ENCODE results near the gene LRRC61. TPM values are rescaled to one million over a fixed set of nuclear protein-coding genes. Genes with fewer than 3 reads are reported as not detected.
A peak's percentile ranks its signal among the peaks of the same experiment; 100 is the strongest.

The LRRC61 gene
- total RNA-seq, 2 experiments from 2014 or later: 23.5 to 26.1 TPM

- peaks cover 37% of the 10 kb centered on the region for H3K4me1 Mint-ChIP-seq
- DNase-seq: no peak
- no peaks in the 10 kb centered on the region for H3K27me3 Mint-ChIP-seq
- H3K36me3 Mint-ChIP-seq: peaks cover 6% of the 10 kb centered on the region
- peaks cover 4% of the 10 kb centered on the region for H3K9me3 Mint-ChIP-seq
- H3K4me3 Mint-ChIP-seq: no peak overlapping the region
- no peak overlapping the region for H3K27ac Mint-ChIP-seq
Observed at GRCh38 chr7:150363872-150364271, 40.7 kb downstream of the LRRC61 start.

GRCh38 chr7:150365194-150365593 is 42.0 kb downstream of the LRRC61 start:
- Mint-ChIP-seq H3K4me1 (peaks cover 34% of the 10 kb centered on the region), H3K4me3 (no peak overlapping the region), H3K27ac (peak overlapping the region; percentile 2), H3K9me3 (peaks cover under 1% of the 10 kb centered on the region), H3K27me3 (no peaks in the 10 kb centered on the region), H3K36me3 (peaks cover 4% of the 10 kb centered on the region)
- no peak for DNase-seq

DNA sequence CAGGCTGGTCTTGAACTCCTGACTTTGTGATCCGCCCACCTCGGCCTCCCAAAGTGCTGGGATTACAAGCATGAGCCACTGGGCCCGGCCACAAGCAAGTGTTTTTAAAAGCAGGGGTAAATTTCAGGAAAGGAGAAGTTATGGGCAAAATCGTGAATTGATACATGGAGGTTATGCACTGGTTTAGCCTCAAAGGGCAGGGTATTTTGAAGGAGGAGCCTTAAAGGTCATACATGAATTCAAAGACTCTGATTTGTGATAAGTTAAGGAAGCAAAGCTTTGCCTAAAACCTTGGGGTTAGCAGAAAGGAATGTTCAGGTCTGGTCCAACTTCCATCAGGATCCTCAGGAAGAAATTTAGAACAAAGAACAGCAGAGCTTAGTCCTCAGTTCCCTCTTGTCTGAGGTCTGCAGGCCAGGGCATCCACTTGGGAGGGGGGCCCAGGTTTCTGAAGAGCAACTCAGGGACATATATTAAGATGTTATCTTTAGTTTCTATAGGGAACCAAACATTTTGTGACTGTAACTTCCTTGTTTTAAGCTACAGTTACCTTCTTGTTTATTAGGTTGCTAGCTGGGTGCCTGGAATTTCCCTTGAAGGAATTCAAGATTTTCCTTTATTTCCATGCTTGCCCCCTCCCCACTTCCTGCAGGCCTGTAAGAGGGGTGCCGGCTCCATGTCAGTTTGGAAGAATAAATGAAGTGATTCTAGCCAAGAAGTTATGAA is 42.7 kb downstream of the LRRC61 start:
- H3K9me3 Mint-ChIP-seq: no peaks in the 10 kb centered on the region
- no peak for DNase-seq
- H3K36me3 Mint-ChIP-seq: peaks cover 4% of the 10 kb centered on the region
- no peak overlapping the region for H3K4me3 Mint-ChIP-seq
- H3K27ac Mint-ChIP-seq: peak overlapping the region; percentile 66
- H3K4me1 Mint-ChIP-seq: peaks cover 40% of the 10 kb centered on the region
- H3K27me3 Mint-ChIP-seq: no peaks in the 10 kb centered on the region

DNA sequence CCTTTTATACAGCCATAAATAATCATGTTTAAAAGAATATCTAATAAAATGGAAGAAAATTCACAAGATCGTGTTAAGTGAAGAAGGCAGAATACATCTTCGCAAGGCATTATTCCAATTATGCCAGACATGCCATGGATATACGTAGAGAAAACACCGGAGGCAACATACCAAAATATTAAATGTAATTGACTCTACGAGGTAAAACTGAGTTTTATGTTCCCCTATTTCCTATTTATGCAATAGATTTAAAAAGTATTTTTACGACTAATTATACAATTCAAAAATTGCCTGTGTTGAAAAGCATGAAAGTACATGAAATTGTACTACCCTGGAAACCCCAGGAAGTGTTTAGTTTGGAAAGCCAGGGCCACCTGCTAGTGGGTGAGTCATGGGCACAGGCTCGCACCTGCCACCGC is 44.5 kb downstream of the LRRC61 start:
- peaks cover 41% of the 10 kb centered on the region for H3K4me1 Mint-ChIP-seq
- H3K4me3 Mint-ChIP-seq: peak overlapping the region; percentile 83
- DNase-seq: no peak
- H3K27me3 Mint-ChIP-seq: no peaks in the 10 kb centered on the region
- H3K9me3 Mint-ChIP-seq: no peaks in the 10 kb centered on the region
- H3K27ac Mint-ChIP-seq: peak overlapping the region; percentile 94
- peaks cover 7% of the 10 kb centered on the region for H3K36me3 Mint-ChIP-seq

- peaks cover 9% of the 10 kb centered on the region for H3K36me3 Mint-ChIP-seq
- H3K4me1 Mint-ChIP-seq: peaks cover 43% of the 10 kb centered on the region
- H3K4me3 Mint-ChIP-seq: peak within 1 kb of the TSS; percentile 93
- H3K27ac Mint-ChIP-seq: peak within 1 kb of the TSS; percentile 95
- DNase-seq: peak; percentile 84
- no peaks in the 10 kb centered on the region for H3K9me3 Mint-ChIP-seq
- no peaks in the 10 kb centered on the region for H3K27me3 Mint-ChIP-seq
Observed at GRCh38 chr7:150368096-150368883, 45.1 kb downstream of the LRRC61 start, which contains the start of gene REPIN1. REPIN1 (plus strand) TSS chr7:150368822; CDS start chr7:150369712, 890 bp downstream.

DNA sequence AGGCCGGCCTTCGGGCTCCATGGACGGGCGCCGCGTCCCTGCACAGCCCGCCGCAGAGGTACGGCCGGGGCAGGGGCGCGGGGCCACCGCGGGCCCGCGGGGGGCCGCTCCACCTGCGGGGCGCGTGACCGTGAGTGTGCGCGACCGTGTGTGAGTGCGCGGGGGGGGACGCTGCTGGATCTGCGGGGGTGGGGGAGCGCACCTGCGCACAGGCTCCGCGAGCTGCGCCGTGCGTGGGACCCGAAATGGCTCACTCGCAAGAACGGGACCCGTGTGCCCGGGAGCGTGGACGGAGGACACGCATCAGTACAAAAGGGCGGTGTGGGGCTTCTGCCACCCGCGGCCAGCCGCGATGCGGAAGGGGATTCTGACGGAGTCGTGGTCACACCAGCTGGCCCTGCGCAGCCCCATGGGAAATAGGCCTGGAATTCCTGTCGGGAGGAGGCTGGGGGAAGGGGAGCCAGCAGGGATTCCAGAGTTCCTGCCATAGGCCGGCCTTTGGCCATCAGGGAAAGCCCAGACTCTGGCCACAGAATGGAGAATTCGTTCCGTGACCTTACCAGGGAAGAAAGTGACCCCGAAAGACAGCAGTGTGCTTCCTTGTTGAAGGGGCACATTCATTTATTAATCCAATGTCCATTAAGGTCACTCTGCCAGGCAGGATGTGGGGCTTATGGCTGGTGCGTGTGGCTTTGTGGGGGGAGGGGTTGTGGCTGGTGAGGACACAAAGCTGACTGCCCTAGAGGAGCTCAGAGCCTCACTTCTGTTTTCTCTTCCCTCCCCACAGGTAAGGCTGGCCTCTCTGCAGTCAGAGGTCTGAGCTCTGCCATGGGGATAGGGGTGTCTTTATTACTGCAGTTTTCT is 46.0 kb downstream of the LRRC61 start:
- Mint-ChIP-seq H3K4me1 (peaks cover 45% of the 10 kb centered on the region), H3K4me3 (peak overlapping the region; percentile 93), H3K27me3 (no peaks in the 10 kb centered on the region), H3K27ac (peak overlapping the region; percentile 95), H3K9me3 (no peaks in the 10 kb centered on the region), H3K36me3 (peaks cover 15% of the 10 kb centered on the region)
- peak; percentile 45 for DNase-seq

- Mint-ChIP-seq H3K27ac (peak overlapping the region; percentile 95), H3K4me1 (peaks cover 41% of the 10 kb centered on the region), H3K9me3 (no peaks in the 10 kb centered on the region), H3K27me3 (no peaks in the 10 kb centered on the region), H3K4me3 (peak overlapping the region; percentile 93), H3K36me3 (peaks cover 19% of the 10 kb centered on the region)
- DNase-seq: no peak
Observed at GRCh38 chr7:150369748-150370501, 46.8 kb downstream of the LRRC61 start.

DNA sequence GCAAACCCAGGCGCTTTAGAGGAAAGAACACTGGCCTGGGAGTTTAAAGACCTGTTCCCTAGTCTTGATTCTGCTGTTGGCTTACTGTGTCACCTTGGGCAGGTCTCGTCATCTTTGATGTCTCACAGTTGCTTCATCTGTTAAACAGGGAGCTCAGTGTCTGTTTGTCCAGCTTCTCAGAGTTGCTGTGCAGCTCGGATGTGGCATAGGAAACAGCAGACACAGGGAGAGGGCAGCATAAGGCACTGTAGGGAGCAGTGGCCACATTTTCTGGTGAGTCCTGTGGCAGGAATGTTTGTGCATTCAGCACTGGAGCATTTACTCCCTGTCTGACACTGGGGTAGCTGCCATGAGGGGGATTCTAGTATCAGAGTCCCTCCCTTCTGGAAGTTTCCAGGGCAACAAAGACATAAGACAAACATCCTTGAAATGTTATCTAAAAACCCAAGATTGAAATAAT is 47.5 kb downstream of the LRRC61 start:
- Mint-ChIP-seq H3K36me3 (peaks cover 19% of the 10 kb centered on the region), H3K27ac (peak overlapping the region; percentile 54), H3K9me3 (no peaks in the 10 kb centered on the region), H3K4me1 (peaks cover 44% of the 10 kb centered on the region), H3K27me3 (no peaks in the 10 kb centered on the region), H3K4me3 (peak overlapping the region; percentile 93)
- DNase-seq: no peak

DNA sequence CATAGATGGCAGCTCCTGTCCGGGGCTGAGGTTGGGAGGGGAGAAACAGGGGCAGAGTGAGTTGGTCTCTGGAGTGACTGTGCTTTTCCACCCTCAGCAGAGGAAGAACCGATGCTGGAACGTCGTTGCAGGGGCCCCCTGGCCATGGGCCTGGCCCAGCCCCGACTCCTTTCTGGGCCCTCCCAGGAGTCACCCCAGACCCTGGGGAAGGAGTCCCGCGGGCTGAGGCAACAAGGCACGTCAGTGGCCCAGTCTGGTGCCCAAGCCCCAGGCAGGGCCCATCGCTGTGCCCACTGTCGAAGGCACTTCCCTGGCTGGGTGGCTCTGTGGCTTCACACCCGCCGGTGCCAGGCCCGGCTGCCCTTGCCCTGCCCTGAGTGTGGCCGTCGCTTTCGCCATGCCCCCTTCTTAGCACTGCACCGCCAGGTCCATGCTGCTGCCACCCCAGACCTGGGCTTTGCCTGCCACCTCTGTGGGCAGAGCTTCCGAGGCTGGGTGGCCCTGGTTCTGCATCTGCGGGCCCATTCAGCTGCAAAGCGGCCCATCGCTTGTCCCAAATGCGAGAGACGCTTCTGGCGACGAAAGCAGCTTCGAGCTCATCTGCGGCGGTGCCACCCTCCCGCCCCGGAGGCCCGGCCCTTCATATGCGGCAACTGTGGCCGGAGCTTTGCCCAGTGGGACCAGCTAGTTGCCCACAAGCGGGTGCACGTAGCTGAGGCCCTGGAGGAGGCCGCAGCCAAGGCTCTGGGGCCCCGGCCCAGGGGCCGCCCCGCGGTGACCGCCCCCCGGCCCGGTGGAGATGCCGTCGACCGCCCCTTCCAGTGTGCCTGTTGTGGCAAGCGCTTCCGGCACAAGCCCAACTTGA is 48.2 kb downstream of the LRRC61 start:
- Mint-ChIP-seq H3K27ac (no peak overlapping the region), H3K27me3 (no peaks in the 10 kb centered on the region), H3K4me3 (peak overlapping the region; percentile 93), H3K36me3 (peaks cover 18% of the 10 kb centered on the region), H3K4me1 (peaks cover 44% of the 10 kb centered on the region), H3K9me3 (no peaks in the 10 kb centered on the region)
- DNase-seq: no peak

DNA sequence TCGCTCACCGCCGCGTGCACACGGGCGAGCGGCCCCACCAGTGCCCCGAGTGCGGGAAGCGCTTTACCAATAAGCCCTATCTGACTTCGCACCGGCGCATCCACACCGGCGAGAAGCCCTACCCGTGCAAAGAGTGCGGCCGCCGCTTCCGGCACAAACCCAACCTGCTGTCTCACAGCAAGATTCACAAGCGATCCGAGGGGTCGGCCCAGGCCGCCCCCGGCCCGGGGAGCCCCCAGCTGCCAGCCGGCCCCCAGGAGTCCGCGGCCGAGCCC is 48.8 kb downstream of the LRRC61 start:
- Mint-ChIP-seq H3K36me3 (peaks cover 18% of the 10 kb centered on the region), H3K9me3 (no peaks in the 10 kb centered on the region), H3K27ac (no peak overlapping the region), H3K4me3 (no peak overlapping the region), H3K27me3 (no peaks in the 10 kb centered on the region), H3K4me1 (peaks cover 46% of the 10 kb centered on the region)
- no peak for DNase-seq

DNA sequence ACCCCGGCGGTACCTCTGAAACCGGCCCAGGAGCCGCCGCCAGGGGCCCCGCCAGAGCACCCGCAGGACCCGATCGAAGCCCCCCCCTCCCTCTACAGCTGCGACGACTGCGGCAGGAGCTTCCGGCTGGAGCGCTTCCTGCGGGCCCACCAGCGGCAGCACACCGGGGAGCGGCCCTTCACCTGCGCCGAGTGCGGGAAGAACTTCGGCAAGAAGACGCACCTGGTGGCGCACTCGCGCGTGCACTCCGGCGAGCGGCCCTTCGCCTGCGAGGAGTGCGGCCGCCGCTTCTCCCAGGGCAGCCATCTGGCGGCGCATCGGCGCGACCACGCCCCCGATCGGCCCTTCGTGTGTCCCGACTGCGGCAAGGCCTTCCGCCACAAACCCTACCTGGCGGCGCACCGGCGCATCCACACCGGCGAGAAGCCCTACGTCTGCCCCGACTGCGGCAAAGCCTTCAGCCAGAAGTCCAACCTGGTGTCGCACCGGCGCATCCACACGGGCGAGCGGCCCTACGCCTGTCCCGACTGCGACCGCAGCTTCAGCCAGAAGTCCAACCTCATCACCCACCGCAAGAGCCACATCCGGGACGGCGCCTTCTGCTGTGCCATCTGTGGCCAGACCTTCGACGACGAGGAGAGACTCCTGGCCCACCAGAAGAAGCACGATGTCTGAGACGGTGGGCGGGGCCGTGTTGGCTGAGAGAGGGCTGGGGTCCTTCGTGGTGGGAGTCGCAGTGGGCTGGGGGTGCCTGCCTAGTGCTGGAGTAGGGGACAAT is 49.3 kb downstream of the LRRC61 start:
- H3K4me1 Mint-ChIP-seq: peaks cover 47% of the 10 kb centered on the region
- no peaks in the 10 kb centered on the region for H3K27me3 Mint-ChIP-seq
- H3K27ac Mint-ChIP-seq: no peak overlapping the region
- no peaks in the 10 kb centered on the region for H3K9me3 Mint-ChIP-seq
- H3K36me3 Mint-ChIP-seq: peaks cover 18% of the 10 kb centered on the region
- no peak overlapping the region for H3K4me3 Mint-ChIP-seq
- DNase-seq: no peak

- peaks cover 18% of the 10 kb centered on the region for H3K36me3 Mint-ChIP-seq
- H3K9me3 Mint-ChIP-seq: no peaks in the 10 kb centered on the region
- H3K27ac Mint-ChIP-seq: peak overlapping the region; percentile 74
- no peak for DNase-seq
- H3K4me1 Mint-ChIP-seq: peaks cover 50% of the 10 kb centered on the region
- no peaks in the 10 kb centered on the region for H3K27me3 Mint-ChIP-seq
- H3K4me3 Mint-ChIP-seq: no peak overlapping the region
Observed at GRCh38 chr7:150373049-150373801, 50.1 kb downstream of the LRRC61 start.

Data from activated naive CD8-positive, alpha-beta T cell treated with anti-CD3 and anti-CD28 coated beads for 36 hours (primary cell).